RWPE2 (cell line): ENCODE data around the gene TEDC1.

Experiments
- ATAC-seq: fragments of 200-7000 bp; cut with Tn5 transposase; 3 replicates; pipeline ENCODE4 v1.9.1; 2021; ENCODE audit warnings: low read depth
- DNase-seq: peaks from one replicate; pipeline ENCODE4 v3.0.0-alpha.2; 2020; ENCODE audit warnings: low spot score
- H3K27ac ChIP-seq: fragments of 450-650 bp; 2 replicates; pipeline ENCODE4 v1.5.1; 2017; ENCODE audit warnings: mild to moderate bottlenecking; ENCODE audit not compliant: poor library complexity, severe bottlenecking
- H3K27me3 ChIP-seq: fragments of 250-450 bp; sonication (Bioruptor Pico); 2 replicates; pipeline ENCODE4 v1.5.1; 2021; ENCODE audit warnings: mild to moderate bottlenecking, moderate library complexity; ENCODE audit not compliant: insufficient read depth, poor library complexity, severe bottlenecking
- H3K36me3 ChIP-seq: fragments of 250-450 bp; sonication (Bioruptor Pico); 2 replicates; pipeline ENCODE4 v1.5.1; 2020; ENCODE audit warnings: low read depth, mild to moderate bottlenecking, moderate library complexity
- H3K4me1 ChIP-seq: fragments of 250-450 bp; sonication (Bioruptor Pico); 2 replicates; pipeline ENCODE4 v1.5.1; 2021; ENCODE audit warnings: mild to moderate bottlenecking, moderate library complexity; ENCODE audit not compliant: insufficient read depth, poor library complexity, severe bottlenecking
- H3K4me3 ChIP-seq: fragments of 250-450 bp; sonication (Bioruptor Pico); 2 replicates; pipeline ENCODE4 v1.5.1; 2021; ENCODE audit warnings: mild to moderate bottlenecking, moderate library complexity; ENCODE audit not compliant: severe bottlenecking
- H3K9me3 ChIP-seq: fragments of 250-450 bp; sonication (Bioruptor Pico); 2 replicates; pipeline ENCODE4 v1.5.1; 2021; ENCODE audit warnings: mild to moderate bottlenecking, moderate library complexity; ENCODE audit not compliant: severe bottlenecking
- TF ChIP-seq, protein P1 (sequence below): fragments of 450-650 bp; IDR thresholded peaks from one replicate; pipeline ENCODE4 v1.5.1; 2017; ENCODE audit warnings: mild to moderate bottlenecking, moderate library complexity; ENCODE audit not compliant: poor library complexity, severe bottlenecking

TEDC1 gene

DNA sequence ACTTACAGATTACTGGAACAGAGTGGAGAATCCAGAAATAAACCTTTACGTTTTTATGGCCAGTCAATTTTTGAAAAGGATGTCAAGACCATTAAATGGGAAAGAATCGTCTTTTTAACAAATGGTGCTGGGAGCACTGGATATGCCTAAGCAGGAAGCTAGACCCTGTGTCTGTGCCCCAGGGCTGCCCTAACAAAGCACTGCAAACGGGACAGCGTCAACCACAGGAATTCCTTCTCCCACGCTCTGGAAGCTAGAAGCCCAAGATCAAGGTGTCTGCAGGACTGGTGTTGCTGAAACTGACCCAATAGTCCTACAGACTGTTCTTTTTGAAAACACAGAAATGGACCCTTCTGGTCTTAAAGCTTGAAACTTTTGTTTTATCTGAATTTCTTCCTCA lies 26.1 kb downstream of the TEDC1 start:
- peak; percentile 17 for DNase-seq
- peaks cover 8% of the 10 kb centered on the region for H3K27me3 ChIP-seq
- H3K4me3 ChIP-seq, result no peak overlapping the region
- TF ChIP-seq, protein P1, sequence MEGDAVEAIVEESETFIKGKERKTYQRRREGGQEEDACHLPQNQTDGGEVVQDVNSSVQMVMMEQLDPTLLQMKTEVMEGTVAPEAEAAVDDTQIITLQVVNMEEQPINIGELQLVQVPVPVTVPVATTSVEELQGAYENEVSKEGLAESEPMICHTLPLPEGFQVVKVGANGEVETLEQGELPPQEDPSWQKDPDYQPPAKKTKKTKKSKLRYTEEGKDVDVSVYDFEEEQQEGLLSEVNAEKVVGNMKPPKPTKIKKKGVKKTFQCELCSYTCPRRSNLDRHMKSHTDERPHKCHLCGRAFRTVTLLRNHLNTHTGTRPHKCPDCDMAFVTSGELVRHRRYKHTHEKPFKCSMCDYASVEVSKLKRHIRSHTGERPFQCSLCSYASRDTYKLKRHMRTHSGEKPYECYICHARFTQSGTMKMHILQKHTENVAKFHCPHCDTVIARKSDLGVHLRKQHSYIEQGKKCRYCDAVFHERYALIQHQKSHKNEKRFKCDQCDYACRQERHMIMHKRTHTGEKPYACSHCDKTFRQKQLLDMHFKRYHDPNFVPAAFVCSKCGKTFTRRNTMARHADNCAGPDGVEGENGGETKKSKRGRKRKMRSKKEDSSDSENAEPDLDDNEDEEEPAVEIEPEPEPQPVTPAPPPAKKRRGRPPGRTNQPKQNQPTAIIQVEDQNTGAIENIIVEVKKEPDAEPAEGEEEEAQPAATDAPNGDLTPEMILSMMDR, result no peak
- no peaks in the 10 kb centered on the region for H3K9me3 ChIP-seq
- H3K36me3 ChIP-seq, result no peaks in the 10 kb centered on the region
- H3K27ac ChIP-seq, result no peak overlapping the region
- peak; percentile 61; the same call in 2 of the 3 replicates for ATAC-seq
- no peaks in the 10 kb centered on the region for H3K4me1 ChIP-seq

DNA sequence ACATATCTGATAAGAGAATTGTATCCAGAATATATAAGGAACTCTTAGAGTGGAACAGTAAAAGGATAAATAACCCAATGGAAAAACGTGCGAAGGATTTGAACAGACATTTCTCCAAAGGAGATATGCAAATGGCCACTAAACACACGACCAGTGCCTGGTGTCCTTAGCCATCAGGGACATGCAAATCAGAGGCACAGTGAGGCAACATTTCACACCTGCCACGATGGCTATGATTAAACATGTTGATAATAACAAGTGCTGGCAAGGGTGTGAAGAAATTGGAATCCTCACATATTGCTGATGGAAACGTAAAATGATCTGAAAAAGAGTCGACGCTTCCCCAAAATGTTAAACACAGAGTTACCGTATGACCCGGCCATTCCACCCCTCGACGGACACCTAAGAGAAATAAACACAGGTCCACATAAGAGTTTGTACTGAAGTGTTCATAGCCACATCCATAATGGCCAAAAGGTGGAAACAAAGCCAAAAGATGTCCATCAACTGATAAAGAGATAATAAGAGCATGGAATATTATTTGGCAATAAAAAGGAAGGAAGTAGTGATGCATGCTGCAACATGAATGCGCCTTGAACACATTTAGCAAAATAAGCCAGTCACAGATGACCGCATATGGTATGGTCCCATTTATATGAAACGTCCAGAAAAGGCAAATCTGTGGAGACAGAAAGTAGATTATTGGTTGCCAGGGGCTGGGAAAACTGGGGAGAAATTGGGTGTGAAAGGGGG lies 29.1 kb downstream of the TEDC1 start:
- Histone ChIP-seq H3K36me3 (no peaks in the 10 kb centered on the region), H3K4me3 (no peak overlapping the region), H3K27ac (no peak overlapping the region), H3K27me3 (peaks cover 9% of the 10 kb centered on the region), H3K9me3 (no peaks in the 10 kb centered on the region), H3K4me1 (no peaks in the 10 kb centered on the region)
- TF ChIP-seq, protein P1, result no peak
- ATAC-seq, result no peak
- no peak for DNase-seq

DNA sequence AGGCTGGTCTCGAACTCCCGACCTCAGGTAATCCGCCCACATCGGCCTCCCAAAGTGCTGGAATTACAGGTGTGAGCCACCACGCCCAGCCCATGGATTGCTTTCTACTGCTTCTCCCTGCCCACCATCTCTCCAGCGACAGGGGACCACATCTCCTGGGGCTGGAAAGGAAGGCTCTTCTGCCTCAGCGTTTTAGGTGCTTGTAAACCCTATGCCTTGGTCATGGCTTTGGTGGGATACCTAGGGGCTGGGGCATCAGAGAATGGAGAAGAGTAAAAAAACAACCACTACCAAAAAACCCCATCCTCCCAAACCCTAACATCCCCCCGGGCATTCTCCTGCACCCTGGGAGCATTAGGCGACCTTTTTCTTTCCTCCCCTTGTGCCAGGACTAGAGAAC lies 34.3 kb downstream of the TEDC1 start:
- no peaks in the 10 kb centered on the region for H3K36me3 ChIP-seq
- no peaks in the 10 kb centered on the region for H3K9me3 ChIP-seq
- DNase-seq (peak; percentile 44), ATAC-seq (no peak)
- TF ChIP-seq, protein P1, result no peak
- no peaks in the 10 kb centered on the region for H3K4me1 ChIP-seq
- no peak overlapping the region for H3K27ac ChIP-seq
- no peak overlapping the region for H3K4me3 ChIP-seq
- peaks cover 23% of the 10 kb centered on the region for H3K27me3 ChIP-seq

DNA sequence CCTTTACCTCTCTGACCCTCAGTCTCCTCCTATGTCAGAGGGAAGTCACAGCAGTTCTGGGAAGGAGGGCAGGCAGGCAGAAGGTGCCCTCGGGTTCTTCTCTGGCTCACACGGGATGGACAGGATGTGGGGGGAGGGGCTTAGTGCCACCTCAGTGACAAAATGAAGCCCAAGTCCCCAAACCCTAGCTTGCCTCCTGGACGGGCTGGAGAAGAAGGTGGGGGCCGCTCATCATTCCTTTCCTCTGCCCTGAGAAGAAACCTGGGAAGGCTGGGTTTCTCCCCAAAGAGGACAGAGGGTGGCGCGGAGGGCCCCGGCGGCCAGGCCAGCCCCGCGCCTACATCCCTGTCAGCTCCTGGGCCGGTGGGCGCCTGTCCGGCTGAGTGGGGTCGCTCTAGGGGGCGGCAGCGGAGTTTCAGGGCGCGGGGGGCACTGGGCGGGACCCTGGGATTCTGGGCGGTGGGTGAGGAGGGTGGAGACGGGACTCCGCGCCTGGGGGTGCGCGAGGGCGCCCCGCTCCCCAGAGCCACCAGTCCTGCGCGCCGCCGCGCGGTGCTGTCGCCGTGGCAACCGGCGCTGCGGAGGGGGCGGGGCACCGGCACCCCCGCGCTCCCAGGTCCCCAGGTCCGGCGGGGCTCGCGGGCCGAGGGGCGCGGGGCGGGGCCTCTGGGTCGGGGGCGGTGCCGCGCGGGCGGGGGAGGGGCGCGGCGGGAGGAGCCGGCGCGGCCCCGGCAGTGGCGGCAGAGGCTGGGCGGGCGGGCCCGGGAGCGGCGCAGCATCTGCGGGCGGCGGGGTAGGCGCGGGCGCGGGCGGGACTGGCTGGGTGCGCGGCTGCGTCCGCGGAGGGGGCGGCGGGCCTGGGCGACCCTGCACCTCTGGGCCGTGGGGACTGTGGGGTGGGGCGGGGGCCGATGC lies 35.1 kb downstream of the TEDC1 start, which contains the start of gene TMEM121:
TMEM121 (plus strand) TSS at position 723 of the 915 bp plus-strand sequence. CDS start 2,252 bp downstream, outside the sequence.
- H3K9me3 ChIP-seq, result no peaks in the 10 kb centered on the region
- H3K27ac ChIP-seq, result no peak within 1 kb of the TSS
- ATAC-seq, result 0 out of 3 replicates have a peak, but pooled peaks have one; percentile 11
- H3K4me3 ChIP-seq, result peak within 1 kb of the TSS; percentile 31
- DNase-seq, result peak; percentile 69
- peaks cover 23% of the 10 kb centered on the region for H3K27me3 ChIP-seq
- H3K36me3 ChIP-seq, result no peaks in the 10 kb centered on the region
- TF ChIP-seq, protein P1, result no peak
- no peaks in the 10 kb centered on the region for H3K4me1 ChIP-seq
